Tibial nerve (tissue), 3 donors: ENCODE measurements around the gene SLX1A.

Experiments
- CTCF ChIP-seq, 5 experiments: fragments of 200-600 bp in 3 of 5; fragments of 450-650 bp in 2 of 5; sonication (generic) in 3 of 5; IDR thresholded peaks; one replicate each; pipeline ENCODE4 v1.5.1; 2016 to 2019; ENCODE audit warnings: antibody characterized with exemption in 5 of 5, mild to moderate bottlenecking in 3 of 5, moderate library complexity in 2 of 5
- POLR2A ChIP-seq, 2 donors: fragments of 450-650 bp; IDR thresholded peaks; one replicate each; pipeline ENCODE4 v1.6.1; 2017; ENCODE audit warnings: antibody characterized with exemption in 2 of 2, mild to moderate bottlenecking in 2 of 2, moderate library complexity in 2 of 2

- TF ChIP-seq POLR2A (IDR thresholded peaks at IDR 0.05), result no peak
- TF ChIP-seq CTCF (IDR thresholded peaks at IDR 0.05), result no peak
Observed at GRCh38 chr16:30145657-30146056, 48.0 kb upstream of the SLX1A start.
